SK-N-SH (cell line): ENCODE results near the gene MX2.

Source experiments
- RFX5 ChIP-seq: IDR thresholded peaks from 2 replicates; pipeline ENCODE4 v1.6.1; 2012; ENCODE audit warnings: mild to moderate bottlenecking, improper control_type of control experiment, low read length
- TAF1 ChIP-seq: IDR thresholded peaks from 2 replicates; pipeline ENCODE4 v1.6.1; 2012; ENCODE audit warnings: low read depth, mild to moderate bottlenecking, low read length, moderate library complexity, borderline replicate concordance
- TF ChIP-seq, protein P1 (sequence below): IDR thresholded peaks from 2 replicates; pipeline ENCODE4 v1.4.0; 2012; ENCODE audit warnings: low read depth
- TF ChIP-seq, protein P2 (sequence below): fragments of 200-600 bp; sonication (generic); IDR thresholded peaks from 2 replicates; pipeline ENCODE4 v1.6.1; 2017; ENCODE audit warnings: antibody characterized with exemption, mild to moderate bottlenecking, moderate library complexity

DNA sequence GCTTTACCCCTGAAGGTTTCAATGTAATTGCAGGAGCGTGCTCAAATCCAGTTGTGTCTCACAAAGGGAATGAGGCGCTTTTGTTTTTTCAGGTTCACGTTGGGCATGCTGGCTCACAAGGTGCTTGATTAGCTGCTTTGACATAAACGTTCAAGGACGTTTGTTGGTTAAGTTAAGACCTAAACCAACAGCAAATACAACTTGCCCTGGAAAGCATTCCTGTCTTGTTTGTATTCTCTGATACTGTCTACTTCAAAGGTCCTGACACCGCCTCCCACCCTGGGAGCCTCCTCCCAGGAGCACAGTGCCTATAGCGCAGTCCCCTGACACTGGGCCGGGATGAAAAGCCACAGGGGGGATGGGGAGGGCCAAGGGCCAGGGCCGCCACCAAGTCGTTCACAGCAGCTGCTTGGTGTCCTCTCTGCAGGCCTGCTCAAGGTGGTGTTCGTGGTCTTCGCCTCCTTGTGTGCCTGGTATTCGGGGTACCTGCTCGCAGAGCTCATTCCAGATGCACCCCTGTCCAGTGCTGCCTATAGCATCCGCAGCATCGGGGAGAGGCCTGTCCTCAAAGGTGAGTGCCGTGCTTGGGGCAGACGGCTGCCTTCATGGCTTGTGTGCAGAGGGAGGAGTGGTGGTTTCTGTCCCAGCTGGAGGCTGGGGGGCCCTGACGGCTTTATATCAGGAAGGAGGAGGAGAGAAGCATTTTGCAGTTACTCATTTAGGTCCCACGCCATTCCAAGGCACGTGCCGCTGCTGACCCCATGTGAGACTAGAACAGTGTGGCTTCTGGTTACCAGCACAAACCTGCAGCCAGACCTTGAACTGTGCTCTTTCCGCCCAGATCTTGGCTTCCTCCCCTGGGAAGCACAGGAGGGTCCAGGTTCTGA lies 39.1 kb upstream of the MX2 start:
- TF ChIP-seq RFX5 (no peak), TAF1 (no peak)
- TF ChIP-seq, protein P1, sequence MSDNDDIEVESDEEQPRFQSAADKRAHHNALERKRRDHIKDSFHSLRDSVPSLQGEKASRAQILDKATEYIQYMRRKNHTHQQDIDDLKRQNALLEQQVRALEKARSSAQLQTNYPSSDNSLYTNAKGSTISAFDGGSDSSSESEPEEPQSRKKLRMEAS: no peak
- TF ChIP-seq, protein P2, sequence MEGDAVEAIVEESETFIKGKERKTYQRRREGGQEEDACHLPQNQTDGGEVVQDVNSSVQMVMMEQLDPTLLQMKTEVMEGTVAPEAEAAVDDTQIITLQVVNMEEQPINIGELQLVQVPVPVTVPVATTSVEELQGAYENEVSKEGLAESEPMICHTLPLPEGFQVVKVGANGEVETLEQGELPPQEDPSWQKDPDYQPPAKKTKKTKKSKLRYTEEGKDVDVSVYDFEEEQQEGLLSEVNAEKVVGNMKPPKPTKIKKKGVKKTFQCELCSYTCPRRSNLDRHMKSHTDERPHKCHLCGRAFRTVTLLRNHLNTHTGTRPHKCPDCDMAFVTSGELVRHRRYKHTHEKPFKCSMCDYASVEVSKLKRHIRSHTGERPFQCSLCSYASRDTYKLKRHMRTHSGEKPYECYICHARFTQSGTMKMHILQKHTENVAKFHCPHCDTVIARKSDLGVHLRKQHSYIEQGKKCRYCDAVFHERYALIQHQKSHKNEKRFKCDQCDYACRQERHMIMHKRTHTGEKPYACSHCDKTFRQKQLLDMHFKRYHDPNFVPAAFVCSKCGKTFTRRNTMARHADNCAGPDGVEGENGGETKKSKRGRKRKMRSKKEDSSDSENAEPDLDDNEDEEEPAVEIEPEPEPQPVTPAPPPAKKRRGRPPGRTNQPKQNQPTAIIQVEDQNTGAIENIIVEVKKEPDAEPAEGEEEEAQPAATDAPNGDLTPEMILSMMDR: no peak
